ENCODE measurements around the gene TCHH.
"Not testable (repeated sequence)": the region's sequence is repeated elsewhere in the genome, so short reads cannot be mapped to it uniquely, and the experiment has no call there.

The TCHH gene, protein sequence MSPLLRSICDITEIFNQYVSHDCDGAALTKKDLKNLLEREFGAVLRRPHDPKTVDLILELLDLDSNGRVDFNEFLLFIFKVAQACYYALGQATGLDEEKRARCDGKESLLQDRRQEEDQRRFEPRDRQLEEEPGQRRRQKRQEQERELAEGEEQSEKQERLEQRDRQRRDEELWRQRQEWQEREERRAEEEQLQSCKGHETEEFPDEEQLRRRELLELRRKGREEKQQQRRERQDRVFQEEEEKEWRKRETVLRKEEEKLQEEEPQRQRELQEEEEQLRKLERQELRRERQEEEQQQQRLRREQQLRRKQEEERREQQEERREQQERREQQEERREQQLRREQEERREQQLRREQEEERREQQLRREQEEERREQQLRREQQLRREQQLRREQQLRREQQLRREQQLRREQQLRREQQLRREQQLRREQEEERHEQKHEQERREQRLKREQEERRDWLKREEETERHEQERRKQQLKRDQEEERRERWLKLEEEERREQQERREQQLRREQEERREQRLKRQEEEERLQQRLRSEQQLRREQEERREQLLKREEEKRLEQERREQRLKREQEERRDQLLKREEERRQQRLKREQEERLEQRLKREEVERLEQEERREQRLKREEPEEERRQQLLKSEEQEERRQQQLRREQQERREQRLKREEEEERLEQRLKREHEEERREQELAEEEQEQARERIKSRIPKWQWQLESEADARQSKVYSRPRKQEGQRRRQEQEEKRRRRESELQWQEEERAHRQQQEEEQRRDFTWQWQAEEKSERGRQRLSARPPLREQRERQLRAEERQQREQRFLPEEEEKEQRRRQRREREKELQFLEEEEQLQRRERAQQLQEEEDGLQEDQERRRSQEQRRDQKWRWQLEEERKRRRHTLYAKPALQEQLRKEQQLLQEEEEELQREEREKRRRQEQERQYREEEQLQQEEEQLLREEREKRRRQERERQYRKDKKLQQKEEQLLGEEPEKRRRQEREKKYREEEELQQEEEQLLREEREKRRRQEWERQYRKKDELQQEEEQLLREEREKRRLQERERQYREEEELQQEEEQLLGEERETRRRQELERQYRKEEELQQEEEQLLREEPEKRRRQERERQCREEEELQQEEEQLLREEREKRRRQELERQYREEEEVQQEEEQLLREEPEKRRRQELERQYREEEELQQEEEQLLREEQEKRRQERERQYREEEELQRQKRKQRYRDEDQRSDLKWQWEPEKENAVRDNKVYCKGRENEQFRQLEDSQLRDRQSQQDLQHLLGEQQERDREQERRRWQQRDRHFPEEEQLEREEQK (N-terminal part only)

GRCh38 chr1:152115344-152115743, at the start of gene TCHH:
Gene TCHH, minus strand, starts transcription at chr1:152115444. Its CDS starts 1,364 bp downstream, at chr1:152114080.
- DNase-seq = no peak

DNA sequence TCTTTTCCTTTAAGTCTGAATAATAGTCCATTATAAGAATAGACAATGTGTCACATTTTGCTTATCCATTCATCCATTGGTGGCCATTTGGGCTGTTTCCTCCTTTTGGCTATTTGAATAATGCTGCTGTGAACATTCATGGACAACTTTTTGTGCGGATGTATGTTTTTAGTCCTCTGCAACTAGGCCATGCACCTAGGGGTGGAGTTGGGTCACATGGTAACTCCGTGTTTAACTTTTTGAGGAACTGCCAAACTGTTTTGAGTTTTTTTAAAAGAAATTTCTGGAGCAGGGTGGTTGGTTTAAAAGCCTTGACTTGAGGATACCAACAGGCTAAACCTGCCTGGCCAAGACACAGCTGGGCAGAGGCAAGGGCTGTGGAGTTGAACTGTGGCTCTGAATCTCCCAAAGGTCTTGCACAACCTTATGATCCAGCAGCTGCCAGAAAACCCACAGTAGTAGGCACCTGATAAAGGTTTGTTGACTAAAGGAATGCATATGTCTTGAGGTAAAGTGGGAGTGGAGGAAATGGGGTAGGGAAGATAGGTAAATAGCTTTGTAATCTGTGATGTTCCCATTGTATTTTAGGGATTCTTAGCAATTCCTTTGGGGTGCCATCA, 49.4 kb upstream of the TCHH start:
- no peak for DNase-seq

- DNase-seq = no peak
Observed at GRCh38 chr1:152162792-152163463, 47.7 kb upstream of the TCHH start.

DNA sequence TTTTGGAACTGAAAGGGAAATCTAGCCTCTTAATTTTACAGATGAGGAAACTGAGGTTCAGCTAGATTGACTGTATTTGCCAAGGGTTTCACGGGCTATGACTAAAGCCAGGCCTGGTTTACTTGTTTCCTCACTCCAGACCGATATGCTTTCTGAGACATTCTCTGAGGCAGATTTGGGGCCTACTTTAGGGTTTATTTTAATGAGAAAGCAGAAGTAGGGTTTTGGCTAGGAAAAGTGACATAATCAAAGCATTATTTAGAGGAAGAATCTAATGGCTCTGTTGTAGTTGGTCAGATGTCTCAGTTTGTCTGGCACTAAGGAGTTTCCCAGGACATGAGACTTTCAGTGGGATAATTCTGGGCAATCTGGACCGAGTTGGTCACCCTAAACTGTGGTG, 45.3 kb upstream of the TCHH start:
- DNase-seq = no peak

- DNase-seq = no peak
Observed at GRCh38 chr1:152159144-152159543, 43.9 kb upstream of the TCHH start, which contains the start of gene RPTN. Gene RPTN, minus strand, starts transcription at chr1:152159228. Its CDS starts 1,339 bp downstream, at chr1:152157889.

DNA sequence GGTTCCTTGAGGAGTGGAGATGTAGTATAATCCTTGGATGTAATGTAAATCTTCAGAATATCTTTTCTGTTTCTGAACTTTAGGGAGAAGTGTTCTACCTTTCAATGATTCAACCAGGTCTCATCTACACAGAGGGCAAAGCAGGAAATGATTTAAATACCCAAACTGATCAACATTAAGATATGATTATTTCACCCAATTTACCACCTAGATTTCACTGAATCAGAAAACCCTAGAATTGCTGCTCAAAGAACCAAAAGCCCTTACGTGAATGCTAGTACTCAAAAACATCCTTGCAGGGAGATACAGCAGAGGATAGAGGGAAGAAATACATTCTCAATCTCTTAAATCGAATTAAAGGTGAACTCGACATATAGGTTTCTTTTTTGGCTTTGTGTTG, 38.8 kb upstream of the TCHH start:
- DNase-seq = no peak

DNA sequence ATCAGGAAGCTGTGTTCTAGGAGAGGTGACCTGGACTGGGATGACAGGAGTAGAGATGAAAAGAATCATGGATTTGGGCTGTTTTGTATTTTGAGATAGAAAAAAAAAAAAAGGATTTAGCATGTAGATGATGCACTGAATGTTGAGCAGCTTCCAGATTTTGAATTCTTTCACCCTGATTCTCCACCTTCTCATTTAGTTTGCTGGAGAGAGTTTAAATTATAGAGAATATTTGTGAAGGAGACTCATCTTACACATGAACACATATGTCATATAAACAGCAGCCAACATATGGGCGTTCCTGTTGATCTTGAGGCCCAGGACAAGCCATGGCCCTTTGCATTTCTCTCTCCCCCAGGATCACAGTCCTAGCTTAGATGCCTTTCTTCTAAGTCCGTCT, 36.4 kb upstream of the TCHH start:
- no peak for DNase-seq

GRCh38 chr1:152148981-152149380, 33.7 kb upstream of the TCHH start:
- DNase-seq = no peak

- DNase-seq = no peak
Observed at GRCh38 chr1:152148051-152148450, 32.8 kb upstream of the TCHH start.

DNA sequence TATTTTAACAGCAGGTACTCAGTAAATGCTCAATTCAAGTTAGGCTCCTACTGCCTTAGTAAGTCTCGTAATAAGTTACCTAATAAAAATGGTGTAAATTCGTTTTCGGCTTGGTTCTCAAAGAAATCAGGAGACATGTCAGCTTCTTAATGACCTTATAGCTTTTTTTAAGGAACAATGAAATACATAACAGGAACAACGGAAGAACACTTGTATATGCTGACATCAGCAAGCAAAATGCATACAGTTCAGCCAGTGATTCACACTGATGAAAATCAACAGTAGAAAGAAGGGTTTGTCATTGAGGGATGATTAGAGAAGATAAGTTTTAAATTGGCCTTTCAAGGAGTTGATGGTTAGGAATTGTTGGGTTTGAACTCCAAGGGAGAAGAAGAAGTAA, 30.5 kb upstream of the TCHH start:
- DNase-seq = no peak

DNA sequence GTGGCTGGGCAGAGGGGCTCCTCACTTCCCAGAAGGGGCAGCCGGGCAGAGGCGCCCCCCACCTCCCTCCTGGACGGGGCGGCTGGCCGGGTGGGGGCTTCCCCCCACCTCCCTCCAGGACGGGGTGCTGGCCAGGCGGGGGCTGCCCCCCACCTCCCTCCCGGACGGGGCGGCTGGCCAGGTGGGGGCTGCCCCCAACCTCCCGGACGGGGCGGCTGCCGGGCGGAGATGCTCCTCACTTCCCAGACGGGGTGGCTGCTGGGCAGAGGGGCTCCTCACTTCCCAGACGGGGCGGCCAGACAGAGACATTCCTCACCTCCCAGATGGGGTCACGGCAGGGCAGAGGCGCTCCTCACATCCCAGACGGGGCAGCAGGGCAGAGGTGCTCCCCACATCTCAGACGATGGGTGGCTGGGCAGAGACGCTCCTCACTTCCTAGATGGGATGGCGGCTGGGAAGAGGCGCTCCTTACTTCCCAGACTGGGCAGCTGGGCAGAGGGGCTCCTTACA, 29.5 kb upstream of the TCHH start:
- not testable (repeated sequence) for DNase-seq

GRCh38 chr1:152143150-152143887, 28.1 kb upstream of the TCHH start:
- DNase-seq = no peak

GRCh38 chr1:152141971-152142584, 26.8 kb upstream of the TCHH start:
- DNase-seq = peak; percentile 12

GRCh38 chr1:152137215-152137614, 22.0 kb upstream of the TCHH start:
- no peak for DNase-seq

DNA sequence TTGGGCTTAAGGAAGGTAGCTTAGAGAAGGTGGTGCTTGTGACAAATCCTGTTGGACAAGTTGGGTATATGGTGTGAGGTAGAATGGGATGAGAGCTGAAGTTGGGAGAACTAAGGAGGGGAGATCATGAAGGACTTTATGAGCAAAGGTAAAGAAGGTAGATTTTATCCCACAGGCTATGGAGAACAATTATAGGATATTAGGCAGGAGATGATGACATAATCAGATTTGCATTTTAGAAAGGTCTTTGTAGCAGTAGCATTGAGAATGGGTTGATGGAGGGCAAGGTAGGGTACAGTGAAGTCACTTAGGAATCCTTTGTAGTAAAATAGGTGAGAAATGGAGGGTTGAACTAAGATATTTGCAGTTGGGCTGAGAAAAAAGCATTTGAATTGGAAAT, 14.9 kb upstream of the TCHH start:
- no peak for DNase-seq

DNA sequence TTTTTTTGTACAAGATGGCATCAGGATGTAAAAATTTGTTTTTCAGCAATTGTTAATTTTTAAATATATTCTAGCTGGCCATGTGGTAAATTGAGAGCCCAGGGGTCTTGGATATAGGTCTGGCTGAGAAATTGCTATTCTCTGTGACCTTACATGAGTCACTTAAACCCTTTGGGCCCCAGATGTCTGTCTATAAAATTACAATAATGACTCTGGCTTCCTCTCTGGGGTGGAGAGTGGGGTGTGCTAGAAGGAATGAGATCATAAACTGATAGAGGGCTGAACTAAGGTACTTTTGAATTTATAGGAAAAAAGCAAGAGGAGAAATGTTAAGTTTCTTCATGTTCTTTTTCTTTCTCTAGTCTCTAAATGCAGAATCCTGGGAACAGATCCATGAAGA, 12.4 kb upstream of the TCHH start:
- DNase-seq = no peak

DNA sequence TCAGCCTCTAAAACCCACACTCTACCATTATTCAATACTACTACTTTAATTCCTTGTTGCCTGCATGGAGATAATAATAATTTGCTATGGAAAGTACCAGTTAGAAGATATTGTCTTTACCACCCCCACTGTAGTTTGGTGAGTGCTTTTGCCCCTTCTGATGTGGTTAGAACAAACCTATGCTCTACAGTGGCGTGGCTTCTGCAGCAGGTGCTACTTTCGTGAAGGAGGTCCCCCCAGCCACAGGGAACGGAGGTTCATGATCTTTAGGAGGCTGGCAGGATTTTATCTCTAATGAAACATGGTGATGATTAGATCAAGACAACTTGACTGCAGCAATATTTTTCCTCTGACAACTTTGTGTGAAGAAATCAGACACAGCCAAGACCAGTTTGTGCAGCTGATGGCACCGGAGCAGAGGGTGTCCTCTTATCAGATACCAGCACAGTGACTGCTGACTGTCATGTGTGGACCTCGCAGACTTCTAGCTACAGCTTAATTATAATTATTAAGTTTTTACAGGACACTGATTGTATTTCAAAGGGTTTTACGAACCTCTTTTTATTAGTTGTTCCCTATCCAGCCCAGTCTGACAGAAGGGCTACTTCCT, 10.7 kb upstream of the TCHH start:
- no peak for DNase-seq

GRCh38 chr1:152118915-152119314, 3.7 kb upstream of the TCHH start:
- DNase-seq = no peak

DNA sequence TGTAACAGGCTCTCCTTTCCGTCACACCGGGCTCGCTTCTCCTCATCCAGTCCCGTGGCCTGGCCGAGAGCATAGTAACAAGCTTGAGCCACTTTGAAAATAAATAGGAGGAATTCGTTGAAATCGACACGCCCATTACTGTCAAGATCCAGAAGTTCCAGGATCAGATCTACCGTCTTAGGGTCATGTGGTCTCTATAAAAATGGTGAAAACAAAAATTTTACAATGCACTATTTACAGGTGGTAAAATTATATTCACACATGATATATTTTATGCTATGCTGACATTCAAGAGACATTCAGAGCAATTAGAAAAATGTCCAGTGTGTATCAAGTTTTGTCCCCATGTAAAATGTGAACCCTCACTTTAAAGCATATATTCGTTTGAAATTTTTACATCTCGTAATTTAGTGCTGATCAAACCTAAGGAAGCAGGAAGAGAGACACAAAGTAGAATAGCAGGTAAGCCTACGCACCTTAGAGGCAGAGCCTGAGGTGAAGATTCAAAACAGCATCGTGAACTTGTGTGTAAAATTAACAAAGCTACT, 2.3 kb downstream of the TCHH start:
- DNase-seq = no peak
